Ovary (tissue), 9 donors: ENCODE measurements around the gene REM2. TPM values are rescaled to one million over a fixed set of nuclear protein-coding genes. Genes with fewer than 3 reads are reported as not detected.

ENCODE experiments used
- DNase-seq, 5 donors: peaks; one replicate each; pipeline ENCODE4 v3.0.0-alpha.2; 2019 to 2020
- H3K27ac ChIP-seq, 2 donors: fragments of 200-600 bp; one replicate each; pipeline versions ENCODE4 v1.5.1 to v1.8.0; 2019 to 2022
- H3K27me3 ChIP-seq: fragments of 200-600 bp; one replicate; pipeline ENCODE4 v1.8.0; 2022
- H3K36me3 ChIP-seq: fragments of 200-600 bp; sonication (generic); one replicate; pipeline ENCODE4 v1.5.1; 2019
- H3K4me1 ChIP-seq: one replicate; pipeline ENCODE4 v1.8.1; 2013; ENCODE audit warnings: mild to moderate bottlenecking, moderate library complexity; ENCODE audit not compliant: insufficient read depth
- H3K4me3 ChIP-seq: fragments of 200-600 bp; sonication (generic); one replicate; pipeline ENCODE4 v1.5.1; 2017
- H3K9me3 ChIP-seq, 2 donors: fragments of 200-600 bp in 1 of 2; sonication (generic) in 1 of 2; one replicate each; pipeline versions ENCODE4 v1.5.1 to v1.8.1; 2013 to 2019; ENCODE audit warnings: mild to moderate bottlenecking in 1 of 2, moderate library complexity in 1 of 2
- CTCF ChIP-seq, 3 donors: fragments of 450-650 bp in 2 of 3; fragments of 200-600 bp in 1 of 3; IDR thresholded peaks; one replicate each; pipeline versions ENCODE4 v1.5.1 to v1.8.0; 2016 to 2022; ENCODE audit warnings: antibody characterized with exemption in 3 of 3, mild to moderate bottlenecking in 1 of 3
- EP300 ChIP-seq: sonication (generic); formaldehyde crosslinking; IDR thresholded peaks from one replicate; pipeline ENCODE4 v1.6.1; 2017; ENCODE audit warnings: antibody characterized with exemption
- POLR2A ChIP-seq: fragments of 450-650 bp; IDR thresholded peaks from one replicate; pipeline ENCODE4 v1.6.1; 2017; ENCODE audit warnings: antibody characterized with exemption, mild to moderate bottlenecking, moderate library complexity
- WGBS, 3 donors: extraction: QIAGEN DNeasy Blood & Tissue Kit in 1 of 3; methylation state at CpG; one replicate each; pipeline versions ENCODE4 v1.1.5 to v1.1.7; 2013 to 2017; 5-methylcytosine and 5-hydroxymethylcytosine counted together
- intact Hi-C, 4 donors: fragments of 100-400 bp; cut with DNase I; formaldehyde crosslinking; loops; one replicate each; pipeline versions ENCODE4 v1.11.0 to v1.15.1; 2022 to 2023
- polyA plus RNA-seq, 2 donors: library from polyadenylated mRNA; stranded (reverse); fragments of 200-250 nt in 1 of 2; fragments of 350-450 nt in 1 of 2; fragmentation: Illumina TruSeq in 1 of 2; extraction: RNeasy Lipid Tissue Mini Kit (QIAGEN cat#74804) in 1 of 2; gene quantifications; one replicate each; pipeline ENCODE4 v1.2.3, GENCODE V29; 2013 to 2014
- total RNA-seq, 7 donors: library from RNA; depleted of rRNA in 2 of 7; stranded (reverse); fragments of >200 nt in 2 of 7; fragmentation: NEBNext Ultra II Directional in 3 of 7; extraction: Animal tissue kit (Norgen Biotek cat#: 25700) in 3 of 7; gene quantifications; one replicate each; pipeline versions ENCODE4 v1.1.0 to v1.2.4, GENCODE V29; 2016 to 2023
- donor health status: DM: no; HTN: no; CAD: no; lungs with moderate emphysema.
- donor health status: DM: no; HTN: no; CAD: no.
- donor health status: Bipolar disorder and iron deficiency.
- donor health status: DM: yes; HTN: yes; CAD: no.
- donor health status: DM: no; HTN: no; CAD: no.
- donor health status: DM: yes; HTN: yes; CAD: no.

The REM2 gene
- total and polyA plus RNA-seq, 9 donors = 0.12 to 1.1 (median 0.66) TPM

DNA sequence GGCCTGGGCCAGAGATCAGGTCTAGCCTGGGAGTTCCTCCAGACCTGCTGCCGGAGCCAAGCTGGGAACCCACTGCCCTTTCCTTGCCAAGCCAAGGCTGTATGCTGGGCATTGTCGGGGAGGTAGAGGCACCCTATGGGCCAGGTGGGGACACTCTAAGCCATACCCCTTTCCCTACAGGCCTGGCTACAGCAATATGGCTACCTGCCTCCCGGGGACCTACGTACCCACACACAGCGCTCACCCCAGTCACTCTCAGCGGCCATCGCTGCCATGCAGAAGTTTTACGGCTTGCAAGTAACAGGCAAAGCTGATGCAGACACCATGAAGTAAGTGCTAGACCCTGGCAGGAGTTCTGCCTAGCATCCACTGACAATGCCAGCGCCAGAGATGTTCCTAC is 41.7 kb upstream of the REM2 start:
- DNase-seq = peak in 1 of 5 donors; percentile 28
- Histone ChIP-seq H3K9me3 (no peaks in the 10 kb centered on the region), H3K36me3 (no peaks in the 10 kb centered on the region), H3K27ac (no peak overlapping the region), H3K4me1 (peaks cover 16% of the 10 kb centered on the region), H3K27me3 (no peaks in the 10 kb centered on the region), H3K4me3 (no peak overlapping the region)
- TF ChIP-seq POLR2A (no peak), EP300 (no peak), CTCF (IDR thresholded peaks at IDR 0.05) (no peak)
- 87 to 93% (median 93%) methylated on average over 9 of the region's 9 CpGs for WGBS, 3 donors
- intact Hi-C loops = loop anchor here in 1 of 4 donors (10.0 kb wide), 1 partner anchor 277 kb away; no protein-coding TSS in a partner anchor

DNA sequence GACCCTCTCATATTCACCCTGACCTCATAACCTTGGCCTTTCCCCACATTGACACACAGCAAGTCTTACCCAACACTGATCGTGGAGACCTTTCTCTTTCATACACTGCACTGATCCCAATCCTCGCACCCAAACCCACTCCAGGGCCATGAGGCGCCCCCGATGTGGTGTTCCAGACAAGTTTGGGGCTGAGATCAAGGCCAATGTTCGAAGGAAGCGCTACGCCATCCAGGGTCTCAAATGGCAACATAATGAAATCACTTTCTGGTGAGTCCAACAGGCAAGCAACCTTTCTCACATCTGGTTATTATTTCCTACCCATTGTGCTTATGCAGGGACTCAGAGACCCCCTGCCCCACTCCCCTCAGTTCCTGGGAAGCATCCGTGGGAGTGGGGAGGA is 41.3 kb upstream of the REM2 start:
- H3K4me1 ChIP-seq = peaks cover 21% of the 10 kb centered on the region
- intact Hi-C loops = loop anchor here in 1 of 4 donors (10.0 kb wide), 1 partner anchor 277 kb away; no protein-coding TSS in a partner anchor

DNA sequence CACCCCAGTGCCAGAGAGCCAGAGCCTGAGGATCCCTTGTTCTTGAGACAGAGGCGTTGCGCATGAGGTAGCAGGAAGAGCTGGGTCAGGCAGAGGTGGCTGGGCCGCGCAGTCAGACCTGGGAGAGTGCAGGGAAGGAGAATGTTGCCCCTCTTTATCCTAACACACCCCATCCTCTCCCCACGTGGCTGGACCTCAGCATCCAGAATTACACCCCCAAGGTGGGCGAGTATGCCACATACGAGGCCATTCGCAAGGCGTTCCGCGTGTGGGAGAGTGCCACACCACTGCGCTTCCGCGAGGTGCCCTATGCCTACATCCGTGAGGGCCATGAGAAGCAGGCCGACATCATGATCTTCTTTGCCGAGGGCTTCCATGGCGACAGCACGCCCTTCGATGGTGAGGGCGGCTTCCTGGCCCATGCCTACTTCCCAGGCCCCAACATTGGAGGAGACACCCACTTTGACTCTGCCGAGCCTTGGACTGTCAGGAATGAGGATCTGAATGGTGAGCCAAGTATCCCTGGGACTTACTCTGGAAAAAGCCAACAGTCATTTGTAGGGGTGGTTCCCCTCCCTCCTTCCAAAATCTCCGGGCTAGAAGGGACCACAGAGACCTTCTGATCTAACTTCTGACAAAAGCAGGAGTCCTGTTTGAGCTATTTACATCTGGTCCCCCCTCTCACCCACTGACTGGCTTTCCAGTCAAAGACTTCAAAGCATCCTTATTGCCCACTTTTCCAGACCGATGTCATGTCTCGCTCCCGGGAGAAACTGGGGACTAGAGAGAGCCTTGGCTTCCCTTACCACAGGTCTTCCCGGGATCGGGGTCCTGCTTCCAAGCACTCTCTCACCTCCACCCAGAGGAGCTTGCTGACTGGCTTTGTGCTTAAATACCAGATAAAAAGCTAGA is 40.6 kb upstream of the REM2 start:
- Histone ChIP-seq H3K27me3 (no peaks in the 10 kb centered on the region), H3K27ac (no peak overlapping the region), H3K4me3 (no peak overlapping the region), H3K36me3 (no peaks in the 10 kb centered on the region), H3K4me1 (peaks cover 24% of the 10 kb centered on the region), H3K9me3 (no peaks in the 10 kb centered on the region)
- 85 to 90% (median 86%) methylated on average over 28 of the region's 28 CpGs for WGBS, 3 donors
- TF ChIP-seq EP300 (no peak), POLR2A (no peak), CTCF (IDR thresholded peaks at IDR 0.05) (no peak)
- intact Hi-C loops = loop anchor here in 1 of 4 donors (10.0 kb wide), 1 partner anchor 278 kb away; no protein-coding TSS in a partner anchor
- peak in 1 of 5 donors; percentile 33 for DNase-seq

More for the DNA sequence above, 41.3 kb upstream of the REM2 start:
- no peaks in the 10 kb centered on the region for H3K27me3 ChIP-seq
- H3K9me3 ChIP-seq = no peaks in the 10 kb centered on the region
- DNase-seq = peak in 1 of 5 donors; percentile 14
- no peak overlapping the region for H3K4me3 ChIP-seq
- no peak for TF ChIP-seq CTCF (IDR thresholded peaks at IDR 0.05)
- TF ChIP-seq POLR2A = no peak
- no peak for TF ChIP-seq EP300
- H3K36me3 ChIP-seq = no peaks in the 10 kb centered on the region
- WGBS, 3 donors = 77 to 87% (median 85%) methylated on average over 8 of the region's 8 CpGs
- H3K27ac ChIP-seq = no peak overlapping the region

DNA sequence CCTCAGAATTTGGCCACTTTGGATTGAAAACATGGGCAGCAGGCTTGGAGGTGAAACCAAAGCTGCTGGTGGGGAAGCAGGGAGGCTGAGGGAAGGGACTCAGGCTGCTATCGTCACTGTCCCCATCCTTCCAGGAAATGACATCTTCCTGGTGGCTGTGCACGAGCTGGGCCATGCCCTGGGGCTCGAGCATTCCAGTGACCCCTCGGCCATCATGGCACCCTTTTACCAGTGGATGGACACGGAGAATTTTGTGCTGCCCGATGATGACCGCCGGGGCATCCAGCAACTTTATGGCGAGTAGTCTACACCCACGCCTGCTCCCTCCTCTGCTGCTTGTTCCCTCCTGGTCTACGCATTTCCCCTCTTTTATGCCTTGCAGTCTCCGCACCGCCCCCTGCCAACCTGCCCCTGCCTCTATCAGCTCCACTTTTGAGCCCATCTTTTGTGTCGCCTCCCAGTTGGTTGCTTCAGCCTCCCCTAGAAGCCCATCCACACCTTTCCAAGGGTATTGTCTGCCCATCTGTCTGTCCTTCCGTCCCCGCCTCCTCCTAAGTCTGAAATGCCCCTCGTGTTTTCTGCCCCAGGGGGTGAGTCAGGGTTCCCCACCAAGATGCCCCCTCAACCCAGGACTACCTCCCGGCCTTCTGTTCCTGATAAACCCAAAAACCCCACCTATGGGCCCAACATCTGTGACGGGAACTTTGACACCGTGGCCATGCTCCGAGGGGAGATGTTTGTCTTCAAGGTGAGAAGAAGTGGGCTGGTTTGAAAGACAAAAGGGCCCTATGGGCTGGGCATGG is 39.7 kb upstream of the REM2 start:
- no peak overlapping the region for H3K4me3 ChIP-seq
- TF ChIP-seq CTCF (IDR thresholded peaks at IDR 0.05) (no peak), EP300 (no peak), POLR2A (no peak)
- intact Hi-C loops = loop anchor here in 1 of 4 donors (10.0 kb wide), 1 partner anchor 279 kb away; no protein-coding TSS in a partner anchor
- peak in 1 of 5 donors; percentile 21 for DNase-seq
- H3K36me3 ChIP-seq = no peaks in the 10 kb centered on the region
- peaks cover 27% of the 10 kb centered on the region for H3K4me1 ChIP-seq
- 83 to 86% (median 83%) methylated on average over 21 of the region's 21 CpGs for WGBS, 3 donors
- no peak overlapping the region for H3K27ac ChIP-seq
- no peaks in the 10 kb centered on the region for H3K9me3 ChIP-seq
- H3K27me3 ChIP-seq = no peaks in the 10 kb centered on the region
